ENCODE results near the gene HMOX1. TPM values are rescaled to one million over a fixed set of nuclear protein-coding genes. Genes with fewer than 3 reads are reported as not detected.

The HMOX1 gene
- total and polyA plus RNA-seq, 2 of the 13 experiments (the other 11 are each of a cell fraction or from before 2014, with no cell fraction given): 53.6 to 67.4 TPM

DNA sequence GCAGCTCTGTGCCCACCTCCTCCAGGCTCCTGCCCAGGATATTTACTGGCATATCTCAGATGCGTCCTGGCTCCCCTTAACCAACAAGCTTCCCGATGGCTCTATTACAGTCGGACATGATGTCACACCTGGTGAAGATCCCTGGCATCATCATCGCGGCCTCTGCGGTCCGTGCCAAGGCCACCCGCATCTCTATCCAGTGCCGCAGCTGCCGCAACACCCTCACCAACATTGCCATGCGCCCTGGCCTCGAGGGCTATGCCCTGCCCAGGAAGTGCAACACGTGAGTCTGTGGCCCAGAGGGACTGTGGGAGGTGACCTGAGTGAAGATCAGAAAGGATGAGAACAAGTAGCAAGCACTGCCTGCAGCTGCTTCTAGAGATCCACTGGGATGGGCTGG, 25.5 kb downstream of the HMOX1 start (continued):
- TF ChIP-seq STAG1 (CRISPR knock-in tag; IDR thresholded peaks at IDR 0.05) (no peak), ZNF781 (CRISPR knock-in tag; IDR thresholded peaks at IDR 0.05; ENCODE audit: borderline replicate concordance, not compliant biosample characterization) (no peak), CBX5 (CRISPR knock-in tag; IDR thresholded peaks at IDR 0.05; ENCODE audit: borderline replicate concordance) (no peak), TAF15 (IDR thresholded peaks at IDR 0.05; ENCODE audit: low read depth, low read length, poor library complexity, severe bottlenecking) (no peak), ZNF292 (CRISPR knock-in tag; IDR thresholded peaks at IDR 0.05; ENCODE audit: borderline replicate concordance, low read depth) (no peak), NFE2 (CRISPR knock-in tag; IDR thresholded peaks at IDR 0.05) (no peak), BRCA1 (CRISPR knock-in tag; IDR thresholded peaks at IDR 0.05) (no peak)
- TF ChIP-seq, protein P1, sequence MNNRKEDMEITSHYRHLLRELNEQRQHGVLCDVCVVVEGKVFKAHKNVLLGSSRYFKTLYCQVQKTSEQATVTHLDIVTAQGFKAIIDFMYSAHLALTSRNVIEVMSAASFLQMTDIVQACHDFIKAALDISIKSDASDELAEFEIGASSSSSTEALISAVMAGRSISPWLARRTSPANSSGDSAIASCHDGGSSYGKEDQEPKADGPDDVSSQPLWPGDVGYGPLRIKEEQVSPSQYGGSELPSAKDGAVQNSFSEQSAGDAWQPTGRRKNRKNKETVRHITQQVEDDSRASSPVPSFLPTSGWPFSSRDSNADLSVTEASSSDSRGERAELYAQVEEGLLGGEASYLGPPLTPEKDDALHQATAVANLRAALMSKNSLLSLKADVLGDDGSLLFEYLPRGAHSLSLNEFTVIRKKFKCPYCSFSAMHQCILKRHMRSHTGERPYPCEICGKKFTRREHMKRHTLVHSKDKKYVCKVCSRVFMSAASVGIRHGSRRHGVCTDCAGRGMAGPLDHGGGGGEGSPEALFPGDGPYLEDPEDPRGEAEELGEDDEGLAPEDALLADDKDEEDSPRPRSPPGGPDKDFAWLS (CRISPR knock-in tag; IDR thresholded peaks at IDR 0.05; ENCODE audit: borderline replicate concordance): no peak

DNA sequence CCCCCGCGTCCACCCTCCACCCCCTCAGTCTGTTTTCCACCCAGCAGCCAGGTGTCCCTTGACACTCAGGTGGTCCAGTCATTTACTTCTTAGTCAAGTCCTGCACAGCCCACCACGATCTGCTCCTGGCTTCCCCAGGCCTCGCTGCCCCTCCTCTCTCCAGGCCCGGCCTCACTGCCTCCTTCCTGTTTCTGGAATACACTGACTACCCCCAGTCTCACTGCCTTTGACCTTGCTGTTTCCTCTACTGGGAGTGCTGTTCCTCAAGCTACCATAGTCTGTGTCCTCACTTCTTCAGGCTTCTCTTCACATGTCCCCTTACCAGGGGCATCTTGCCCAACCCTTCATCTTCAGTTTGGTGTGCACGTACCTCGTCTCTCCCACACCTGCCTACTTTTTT, 26.5 kb downstream of the HMOX1 start:
- ChIA-PET CTCF (ENCODE audit: low intra/inter-chr PET ratio, low total read pairs) (no interaction called here), POLR2A (no interaction called here)
- no peak for FAIRE-seq
- Histone ChIP-seq H3K27ac (ENCODE audit: extremely low read length, insufficient read depth, low read length) (no peak overlapping the region), H4K20me1 (ENCODE audit: insufficient read depth, low read length) (no peaks in the 10 kb centered on the region), H3K36me3 (replicated peaks in 1 of 2; ENCODE audit: control insufficient read depth in 1 of 2, insufficient read depth in 2 of 2, low read length in 2 of 2) (peaks cover 16 to 75% of the 10 kb centered on the region in 2 experiments), H2AFZ (ENCODE audit: low read length) (no peak overlapping the region), H3K4me3 (replicated peaks in 1 of 3; ENCODE audit: insufficient read depth in 1 of 3, low read depth in 2 of 3, low read length in 3 of 3) (no peak overlapping the region), H3K9ac (ENCODE audit: insufficient read depth, low read depth, low read length) (no peak overlapping the region), H3K27me3 (ENCODE audit: control insufficient read depth in 1 of 2, insufficient read depth in 2 of 2, low read length in 2 of 2) (no peaks in the 10 kb centered on the region), H3K4me2 (ENCODE audit: low read depth, low read length) (no peak overlapping the region), H3K4me1 (ENCODE audit: insufficient read depth, low read length) (peaks cover 39% of the 10 kb centered on the region), H3K9me3 (ENCODE audit: low read length) (no peaks in the 10 kb centered on the region), H3K79me2 (ENCODE audit: insufficient read depth, low read length) (no peaks in the 10 kb centered on the region)
- BruUV-seq (replicated peaks): no TSS peak
- no peak for ATAC-seq
- in situ Hi-C loops (cut with HindIII; ENCODE audit: extremely low pct_ligation_motif_present, low pct_unique_long_range_greater_than_20kb) (no loop called here), intact Hi-C loops (cut with micrococcal nuclease; ENCODE audit: unreplicated experiment) (no loop called here)
- no peak for TF ChIP-seq ZNF605 (CRISPR knock-in tag; IDR thresholded peaks at IDR 0.05)
- no peak for TF ChIP-seq TRIM24 (CRISPR knock-in tag; IDR thresholded peaks at IDR 0.05)
- no peak for TF ChIP-seq NR2F1 (CRISPR knock-in tag; IDR thresholded peaks at IDR 0.05)
- TF ChIP-seq, protein P2, sequence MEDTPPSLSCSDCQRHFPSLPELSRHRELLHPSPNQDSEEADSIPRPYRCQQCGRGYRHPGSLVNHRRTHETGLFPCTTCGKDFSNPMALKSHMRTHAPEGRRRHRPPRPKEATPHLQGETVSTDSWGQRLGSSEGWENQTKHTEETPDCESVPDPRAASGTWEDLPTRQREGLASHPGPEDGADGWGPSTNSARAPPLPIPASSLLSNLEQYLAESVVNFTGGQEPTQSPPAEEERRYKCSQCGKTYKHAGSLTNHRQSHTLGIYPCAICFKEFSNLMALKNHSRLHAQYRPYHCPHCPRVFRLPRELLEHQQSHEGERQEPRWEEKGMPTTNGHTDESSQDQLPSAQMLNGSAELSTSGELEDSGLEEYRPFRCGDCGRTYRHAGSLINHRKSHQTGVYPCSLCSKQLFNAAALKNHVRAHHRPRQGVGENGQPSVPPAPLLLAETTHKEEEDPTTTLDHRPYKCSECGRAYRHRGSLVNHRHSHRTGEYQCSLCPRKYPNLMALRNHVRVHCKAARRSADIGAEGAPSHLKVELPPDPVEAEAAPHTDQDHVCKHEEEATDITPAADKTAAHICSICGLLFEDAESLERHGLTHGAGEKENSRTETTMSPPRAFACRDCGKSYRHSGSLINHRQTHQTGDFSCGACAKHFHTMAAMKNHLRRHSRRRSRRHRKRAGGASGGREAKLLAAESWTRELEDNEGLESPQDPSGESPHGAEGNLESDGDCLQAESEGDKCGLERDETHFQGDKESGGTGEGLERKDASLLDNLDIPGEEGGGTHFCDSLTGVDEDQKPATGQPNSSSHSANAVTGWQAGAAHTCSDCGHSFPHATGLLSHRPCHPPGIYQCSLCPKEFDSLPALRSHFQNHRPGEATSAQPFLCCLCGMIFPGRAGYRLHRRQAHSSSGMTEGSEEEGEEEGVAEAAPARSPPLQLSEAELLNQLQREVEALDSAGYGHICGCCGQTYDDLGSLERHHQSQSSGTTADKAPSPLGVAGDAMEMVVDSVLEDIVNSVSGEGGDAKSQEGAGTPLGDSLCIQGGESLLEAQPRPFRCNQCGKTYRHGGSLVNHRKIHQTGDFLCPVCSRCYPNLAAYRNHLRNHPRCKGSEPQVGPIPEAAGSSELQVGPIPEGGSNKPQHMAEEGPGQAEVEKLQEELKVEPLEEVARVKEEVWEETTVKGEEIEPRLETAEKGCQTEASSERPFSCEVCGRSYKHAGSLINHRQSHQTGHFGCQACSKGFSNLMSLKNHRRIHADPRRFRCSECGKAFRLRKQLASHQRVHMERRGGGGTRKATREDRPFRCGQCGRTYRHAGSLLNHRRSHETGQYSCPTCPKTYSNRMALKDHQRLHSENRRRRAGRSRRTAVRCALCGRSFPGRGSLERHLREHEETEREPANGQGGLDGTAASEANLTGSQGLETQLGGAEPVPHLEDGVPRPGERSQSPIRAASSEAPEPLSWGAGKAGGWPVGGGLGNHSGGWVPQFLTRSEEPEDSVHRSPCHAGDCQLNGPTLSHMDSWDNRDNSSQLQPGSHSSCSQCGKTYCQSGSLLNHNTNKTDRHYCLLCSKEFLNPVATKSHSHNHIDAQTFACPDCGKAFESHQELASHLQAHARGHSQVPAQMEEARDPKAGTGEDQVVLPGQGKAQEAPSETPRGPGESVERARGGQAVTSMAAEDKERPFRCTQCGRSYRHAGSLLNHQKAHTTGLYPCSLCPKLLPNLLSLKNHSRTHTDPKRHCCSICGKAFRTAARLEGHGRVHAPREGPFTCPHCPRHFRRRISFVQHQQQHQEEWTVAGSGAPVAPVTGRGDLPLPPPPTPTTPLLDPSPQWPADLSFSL (CRISPR knock-in tag; IDR thresholded peaks at IDR 0.05): no peak
- TF ChIP-seq, protein P3, sequence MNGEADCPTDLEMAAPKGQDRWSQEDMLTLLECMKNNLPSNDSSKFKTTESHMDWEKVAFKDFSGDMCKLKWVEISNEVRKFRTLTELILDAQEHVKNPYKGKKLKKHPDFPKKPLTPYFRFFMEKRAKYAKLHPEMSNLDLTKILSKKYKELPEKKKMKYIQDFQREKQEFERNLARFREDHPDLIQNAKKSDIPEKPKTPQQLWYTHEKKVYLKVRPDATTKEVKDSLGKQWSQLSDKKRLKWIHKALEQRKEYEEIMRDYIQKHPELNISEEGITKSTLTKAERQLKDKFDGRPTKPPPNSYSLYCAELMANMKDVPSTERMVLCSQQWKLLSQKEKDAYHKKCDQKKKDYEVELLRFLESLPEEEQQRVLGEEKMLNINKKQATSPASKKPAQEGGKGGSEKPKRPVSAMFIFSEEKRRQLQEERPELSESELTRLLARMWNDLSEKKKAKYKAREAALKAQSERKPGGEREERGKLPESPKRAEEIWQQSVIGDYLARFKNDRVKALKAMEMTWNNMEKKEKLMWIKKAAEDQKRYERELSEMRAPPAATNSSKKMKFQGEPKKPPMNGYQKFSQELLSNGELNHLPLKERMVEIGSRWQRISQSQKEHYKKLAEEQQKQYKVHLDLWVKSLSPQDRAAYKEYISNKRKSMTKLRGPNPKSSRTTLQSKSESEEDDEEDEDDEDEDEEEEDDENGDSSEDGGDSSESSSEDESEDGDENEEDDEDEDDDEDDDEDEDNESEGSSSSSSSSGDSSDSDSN (CRISPR knock-in tag; IDR thresholded peaks at IDR 0.05): no peak
- 83% methylated on average over 7 of the region's 7 CpGs for WGBS (ENCODE audit: low lambda C conversion rate)
- DNase-seq (ENCODE audit: low spot score): no peak
